ENCODE measurements around the gene CELF4. TPM values are rescaled to one million over a fixed set of nuclear protein-coding genes. Genes with fewer than 3 reads are reported as not detected.

Gene CELF4
- total RNA-seq, 1 donor from 2014 or later, result not detected

- DNase-seq (ENCODE audit: low spot score) (no peak), ATAC-seq (no peak)
Measured at GRCh38 chr18:37272841-37273240, 292.8 kb downstream of the CELF4 start.

- DNase-seq (ENCODE audit: low spot score), result no peak
- no peak for ATAC-seq
Measured at GRCh38 chr18:37272226-37272625, 293.4 kb downstream of the CELF4 start.

- DNase-seq (ENCODE audit: low spot score) (no peak), ATAC-seq (no peak)
Measured at GRCh38 chr18:37270666-37271052, 294.9 kb downstream of the CELF4 start.

DNA sequence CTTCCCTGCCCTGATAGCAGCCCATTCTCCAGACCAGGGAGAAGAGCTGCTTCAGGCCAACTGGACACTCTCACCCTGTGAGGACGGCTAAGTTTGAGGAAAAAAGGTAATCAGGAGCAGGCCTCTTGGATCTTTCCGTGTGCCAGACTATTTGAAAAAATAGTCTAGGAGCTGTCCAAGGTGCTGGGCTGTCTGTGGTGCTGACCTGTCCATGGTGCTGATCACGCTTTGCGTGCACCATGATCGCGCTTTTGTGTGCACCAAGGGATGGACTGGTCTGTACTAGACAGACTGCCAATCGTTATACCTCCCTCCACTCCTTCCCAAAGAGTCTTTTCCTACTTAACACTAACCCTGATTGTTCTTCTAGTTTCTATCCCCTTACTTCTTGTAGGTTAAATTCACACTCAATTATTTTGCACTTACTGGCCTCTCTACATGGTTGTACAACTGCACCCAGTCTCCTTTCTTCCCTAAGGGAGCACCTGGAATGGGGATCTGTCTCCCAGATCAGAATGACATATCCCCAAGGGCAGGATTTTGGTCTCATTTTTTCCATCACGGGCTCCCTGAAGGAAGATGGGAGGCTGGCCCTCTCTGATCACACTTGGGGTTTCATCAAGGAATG, 295.4 kb downstream of the CELF4 start:
- ATAC-seq, result peak; percentile 78
- no peak for DNase-seq (ENCODE audit: low spot score)

- no peak for ATAC-seq
- DNase-seq (ENCODE audit: low spot score), result no peak
Measured at GRCh38 chr18:37266290-37266689, 299.3 kb downstream of the CELF4 start.

DNA sequence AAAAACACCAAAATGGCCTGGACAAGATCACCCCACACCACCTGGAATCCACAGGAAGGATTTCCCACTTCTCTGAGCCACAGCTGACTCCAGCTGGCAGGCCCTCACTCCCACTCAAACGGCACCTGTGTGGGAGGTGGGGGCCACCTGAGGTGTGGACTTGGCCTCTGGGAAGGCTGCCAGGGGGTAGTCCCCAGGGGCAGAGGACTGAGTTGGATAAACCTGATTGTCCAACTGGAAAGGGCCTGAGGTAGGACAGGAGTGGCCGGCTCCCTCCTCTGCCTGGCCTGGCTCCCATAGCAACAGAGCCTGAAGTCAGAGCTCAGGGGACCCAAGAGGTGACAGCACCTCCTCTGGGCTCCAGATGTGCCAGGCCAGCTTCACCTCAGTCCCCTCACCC, 300.2 kb downstream of the CELF4 start:
- ATAC-seq, result no peak
- DNase-seq (ENCODE audit: low spot score), result no peak

- no peak for DNase-seq (ENCODE audit: low spot score)
- no peak for ATAC-seq
Measured at GRCh38 chr18:37264956-37265355, 300.6 kb downstream of the CELF4 start.

GRCh38 chr18:37261988-37262387, 303.6 kb downstream of the CELF4 start:
- no peak for ATAC-seq
- DNase-seq (ENCODE audit: low spot score), result no peak

DNA sequence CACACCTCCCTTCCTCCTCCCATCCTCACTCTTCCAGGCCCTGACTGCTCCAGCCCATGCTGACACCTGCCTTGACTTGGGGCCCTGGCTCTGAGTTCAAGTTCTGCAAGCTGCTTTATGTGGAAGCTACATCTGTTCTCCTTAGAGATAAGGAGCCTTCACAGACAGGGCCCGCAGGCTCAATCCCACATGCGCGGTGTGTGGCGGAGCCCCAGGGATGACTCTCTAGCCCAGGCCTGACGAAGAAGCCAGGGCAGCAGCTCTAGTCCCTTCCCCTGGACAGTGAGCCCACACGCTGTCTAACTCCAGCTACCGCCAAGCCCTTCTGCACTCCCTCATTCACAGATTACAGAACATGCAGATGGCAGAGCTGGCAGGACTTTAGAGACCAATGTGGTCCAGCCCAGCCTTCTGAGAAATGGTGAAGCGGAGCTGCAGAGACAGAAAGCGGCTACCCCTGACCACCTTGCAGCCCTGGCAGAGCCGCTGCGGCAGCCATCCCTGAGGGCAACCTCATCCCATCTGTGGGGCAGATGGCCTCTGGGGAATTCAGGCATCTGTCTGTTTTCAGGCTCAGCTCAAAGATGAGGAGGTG, 304.3 kb downstream of the CELF4 start:
- ATAC-seq, result no peak
- no peak for DNase-seq (ENCODE audit: low spot score)

DNA sequence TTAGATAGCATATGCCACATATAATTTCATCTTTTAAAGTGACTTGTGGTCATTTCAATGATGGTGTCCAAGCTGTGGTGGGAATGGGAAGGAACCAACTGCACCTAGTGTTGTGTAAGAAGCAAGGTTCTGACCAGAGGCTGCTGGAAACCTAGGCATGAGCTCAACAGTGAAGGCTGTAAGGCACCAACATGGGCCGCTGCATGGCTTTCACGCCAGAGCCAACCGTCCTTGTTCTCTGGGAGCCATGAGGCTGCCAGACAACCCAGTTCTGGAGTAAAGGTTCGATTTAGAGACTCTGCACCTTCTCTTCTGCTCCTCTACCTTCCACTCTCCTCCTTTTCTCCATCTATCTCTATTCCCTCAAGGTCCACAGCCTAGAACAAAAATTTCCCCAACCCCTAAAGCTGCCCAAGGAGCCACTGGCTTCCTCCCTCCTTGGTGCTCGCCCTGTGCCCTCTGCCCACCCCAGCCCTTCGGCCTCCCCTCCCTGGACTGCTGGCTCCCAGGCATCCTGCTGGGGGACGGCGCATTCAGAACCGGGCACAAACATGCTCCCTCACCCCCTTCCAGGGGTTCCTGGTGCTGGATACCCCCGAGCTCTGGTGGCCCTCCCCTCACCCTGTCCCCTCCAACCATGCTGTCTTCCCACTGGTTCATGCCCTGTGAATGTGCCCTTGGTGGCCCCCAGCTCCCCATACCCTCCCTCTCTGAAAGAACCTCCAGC, 305.1 kb downstream of the CELF4 start:
- DNase-seq (ENCODE audit: low spot score), result no peak
- no peak for ATAC-seq

DNA sequence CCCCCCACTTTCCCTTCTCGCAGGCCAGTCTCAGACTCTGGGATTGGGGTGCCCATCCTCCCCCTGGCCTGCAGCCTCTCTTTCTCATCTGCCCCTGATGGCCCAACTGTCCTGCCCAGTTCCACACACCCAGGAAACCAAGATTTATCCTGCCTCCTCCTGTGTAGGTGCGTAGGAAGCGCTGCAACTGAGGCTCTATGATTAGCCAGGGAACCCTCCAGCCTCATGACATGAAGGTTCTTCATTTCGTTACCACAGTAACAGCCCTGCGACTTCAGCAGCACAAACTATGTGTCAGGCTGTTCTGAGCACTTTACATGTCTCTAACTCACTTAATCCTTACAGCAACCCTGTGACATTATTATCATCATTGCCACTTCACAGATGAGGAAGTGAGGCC, 305.9 kb downstream of the CELF4 start:
- DNase-seq (ENCODE audit: low spot score), result no peak
- ATAC-seq, result no peak

DNA sequence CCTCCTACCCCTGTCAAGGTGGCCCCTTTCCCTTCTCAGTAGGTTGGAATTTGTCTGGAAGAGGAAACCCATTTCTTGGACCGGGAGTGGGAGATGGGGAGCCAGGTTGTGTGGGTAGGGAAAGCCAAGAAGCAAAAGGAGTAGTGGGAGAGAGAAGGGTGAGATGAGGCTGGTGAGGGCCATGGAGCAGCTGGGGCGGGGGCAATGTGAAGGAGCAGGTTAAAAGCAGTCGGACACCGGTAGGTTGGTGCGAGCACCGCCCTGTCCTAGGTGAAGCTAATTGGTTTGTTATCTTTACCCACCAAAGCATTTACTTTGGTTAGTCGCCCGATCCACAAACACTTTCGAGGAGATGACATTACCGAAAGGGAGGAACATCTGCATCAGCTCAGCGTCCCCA, 306.8 kb downstream of the CELF4 start:
- DNase-seq (ENCODE audit: low spot score) (no peak), ATAC-seq (no peak)

DNA sequence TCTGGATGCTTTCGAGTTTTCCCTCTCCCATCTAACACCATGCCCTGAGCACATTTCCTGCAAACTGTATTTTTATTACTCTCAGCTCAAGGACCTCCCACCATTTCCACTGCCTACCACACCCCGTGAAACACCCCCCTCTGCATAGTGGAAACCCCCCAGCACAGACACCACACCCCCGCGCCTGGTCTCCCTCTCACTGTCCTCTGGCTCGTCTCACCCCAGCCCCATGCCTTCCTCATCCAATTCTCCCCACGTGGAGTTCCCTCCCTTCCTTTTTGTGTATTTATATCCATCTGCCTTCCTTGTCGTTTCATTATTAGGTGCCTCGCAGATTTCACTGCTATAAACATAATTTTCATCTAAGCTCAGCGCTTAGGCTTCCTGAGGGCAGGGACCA, 307.5 kb downstream of the CELF4 start:
- no peak for DNase-seq (ENCODE audit: low spot score)
- ATAC-seq, result no peak

DNA sequence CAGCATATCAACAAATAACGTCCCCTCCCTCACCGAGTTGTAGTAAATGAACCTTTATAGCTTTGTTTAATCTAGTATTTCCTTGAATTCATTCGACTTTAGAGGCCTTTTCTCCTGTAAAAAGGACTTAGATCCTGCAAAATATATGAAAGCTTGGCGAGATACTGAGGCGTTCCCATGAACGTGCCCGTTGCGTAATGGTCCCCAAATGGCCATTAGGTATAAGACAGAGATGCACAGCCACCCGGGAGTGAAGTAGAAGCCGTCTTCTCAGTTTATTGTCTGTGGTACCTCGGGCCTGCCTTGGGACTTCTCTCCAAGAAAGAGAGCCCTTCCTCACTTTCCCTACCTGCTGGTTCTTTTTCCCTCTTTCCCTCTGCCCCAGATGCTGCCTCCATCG, 310.6 kb downstream of the CELF4 start:
- DNase-seq (ENCODE audit: low spot score) (no peak), ATAC-seq (no peak)

GRCh38 chr18:37254236-37254754, 311.3 kb downstream of the CELF4 start:
- ATAC-seq, result peak; percentile 43
- no peak for DNase-seq (ENCODE audit: low spot score)

GRCh38 chr18:37253394-37254235, 312.0 kb downstream of the CELF4 start:
- peak; percentile 66 for ATAC-seq
- DNase-seq (ENCODE audit: low spot score), result no peak

DNA sequence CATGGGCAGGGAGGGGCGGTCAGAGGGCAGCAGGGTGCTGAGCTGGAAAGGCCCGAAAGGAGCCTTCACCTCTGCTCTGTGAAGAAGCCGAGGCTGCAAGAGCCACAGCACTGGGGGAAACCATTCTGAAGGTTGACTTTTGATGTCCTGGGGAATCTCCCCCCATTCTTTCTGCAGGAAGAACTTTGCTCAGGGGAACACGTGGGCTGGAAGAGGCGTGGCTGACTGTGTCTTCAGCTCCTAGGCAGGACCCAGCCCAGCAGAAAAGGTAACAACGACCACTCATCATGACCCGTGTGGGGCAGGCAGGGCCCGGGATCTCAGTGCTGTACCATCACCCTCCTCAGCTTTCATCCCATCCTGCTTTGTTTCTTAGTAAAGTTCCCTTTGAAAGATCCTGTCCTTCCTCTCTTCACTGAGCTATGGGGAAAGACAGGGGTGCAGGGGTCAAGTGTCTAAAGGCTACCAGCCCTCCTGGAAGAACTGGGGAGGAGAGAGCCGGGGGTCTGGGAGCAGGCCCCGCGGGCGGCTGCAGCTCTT, 312.7 kb downstream of the CELF4 start:
- no peak for ATAC-seq
- no peak for DNase-seq (ENCODE audit: low spot score)

GRCh38 chr18:37252342-37252741, 313.3 kb downstream of the CELF4 start:
- ATAC-seq, result no peak
- DNase-seq (ENCODE audit: low spot score), result no peak

DNA sequence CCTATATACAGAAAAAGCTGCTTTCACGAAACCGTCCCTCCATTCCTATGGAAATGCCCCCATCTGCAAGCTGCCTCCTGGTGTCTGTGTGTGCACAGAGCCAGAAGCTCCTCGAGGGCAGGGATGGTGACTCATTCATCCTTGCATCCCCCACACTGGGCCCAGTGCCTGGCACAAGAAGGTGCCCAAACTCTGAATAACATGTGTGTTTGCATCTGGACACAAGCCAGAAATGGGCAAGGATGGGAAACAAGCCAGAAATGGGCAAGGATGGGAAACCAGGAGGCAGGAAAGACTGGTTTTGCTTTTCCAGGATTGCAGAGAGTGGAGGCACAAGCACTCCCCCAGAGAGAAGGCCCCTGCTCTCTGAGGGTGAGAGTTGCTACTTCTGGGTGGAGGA, 313.9 kb downstream of the CELF4 start:
- ATAC-seq (no peak), DNase-seq (ENCODE audit: low spot score) (no peak)

DNA sequence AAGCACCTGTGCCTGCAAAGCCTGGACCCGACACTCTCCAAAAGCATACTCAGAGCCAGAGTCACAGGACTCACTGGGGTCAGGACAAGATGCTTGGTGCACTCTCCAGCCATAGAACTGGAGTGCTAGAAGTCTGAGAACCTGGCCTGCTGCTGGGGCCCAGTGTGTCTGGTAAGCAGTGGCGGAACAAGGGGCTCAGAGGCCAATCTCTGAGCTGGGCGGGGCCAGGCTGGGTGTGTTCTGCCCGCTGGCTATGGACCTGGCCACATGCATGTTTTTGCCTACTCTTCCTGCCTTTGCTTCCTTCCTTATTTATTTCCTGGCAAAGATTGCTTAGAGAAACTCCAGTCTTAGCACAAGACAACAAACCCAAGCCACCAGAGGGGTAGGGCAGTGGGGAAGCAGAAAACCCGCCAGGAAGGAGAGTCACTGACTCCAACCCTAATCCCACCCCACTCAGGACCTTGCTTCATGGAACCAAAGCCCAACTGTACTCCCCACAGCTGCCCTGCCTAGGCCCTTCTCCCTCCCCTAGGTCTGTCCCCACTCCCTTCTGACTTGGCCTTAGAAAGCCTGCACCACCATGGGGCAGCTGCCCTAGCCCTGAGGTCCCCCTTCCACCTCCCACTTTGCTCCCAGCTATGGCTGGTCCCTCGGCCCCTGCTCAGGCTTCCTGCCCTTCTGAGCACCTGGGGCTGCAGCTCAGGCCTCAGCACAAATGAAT, 315.5 kb downstream of the CELF4 start:
- ATAC-seq (no peak), DNase-seq (ENCODE audit: low spot score) (no peak)

All from left lobe of liver (tissue), 2 donors.